ENCODE measurements around the gene MPC1L. TPM values are rescaled to one million over a fixed set of nuclear protein-coding genes. Genes with fewer than 3 reads are reported as not detected.

The MPC1L gene
- total and polyA plus RNA-seq, 9 donors: not detected

Other genes starting within 250 kb of the MPC1L start
- 47.1 TPM for gene ATP6AP2, start 42.5 kb upstream of the MPC1L start, total RNA-seq
- 10 to 100 TPM; 57.1 to 93.5 (median 66.6) TPM for gene ATP6AP2, start 42.5 kb upstream of the MPC1L start, polyA plus RNA-seq (ENCODE audit: insufficient read depth in 1 of 8, insufficient read length in 8 of 8, low replicate concordance in 1 of 8)
- gene CXorf38, start 24.1 kb downstream of the MPC1L start, total RNA-seq: 7.6 TPM
- gene CXorf38, start 24.1 kb downstream of the MPC1L start, polyA plus RNA-seq (ENCODE audit: insufficient read depth in 1 of 8, insufficient read length in 8 of 8, low replicate concordance in 1 of 8): 1 to 10 TPM; 5.9 to 8.2 (median 6.7) TPM
- gene MED14, start 112.1 kb downstream of the MPC1L start, total RNA-seq: 18.8 TPM
- gene MED14, start 112.1 kb downstream of the MPC1L start, polyA plus RNA-seq (ENCODE audit: insufficient read depth in 1 of 8, insufficient read length in 8 of 8, low replicate concordance in 1 of 8): 10 to 100 TPM; 29.7 to 37.8 (median 34.5) TPM